ENCODE measurements around the gene CLHC1. TPM values are rescaled to one million over a fixed set of nuclear protein-coding genes. Genes with fewer than 3 reads are reported as not detected.

CLHC1 gene
- total and polyA plus RNA-seq, 4 donors = 3.3 to 17.7 (median 11.6) TPM

GRCh38 chr2:55169915-55170314 is 62.2 kb downstream of the CLHC1 start:
- Histone ChIP-seq H3K9me3 (ENCODE audit: control insufficient read depth, low read length) (no peaks in the 10 kb centered on the region), H3K27me3 (ENCODE audit: control insufficient read depth in 1 of 2, insufficient read depth in 2 of 2, low read length in 1 of 2) (no peaks in the 10 kb centered on the region), H3K4me3 (ENCODE audit: low read length in 2 of 2) (no peak overlapping the region), H3K4me1 (ENCODE audit: control insufficient read depth in 1 of 2, insufficient read depth in 2 of 2, low read length in 2 of 2) (peaks cover 2 to 4% of the 10 kb centered on the region in 2 donors), H3K27ac (ENCODE audit: low read depth in 1 of 2, low read length in 2 of 2) (peak overlapping the region in 1 of 2 donors; percentile 45), H3K36me3 (ENCODE audit: control insufficient read depth in 1 of 2, insufficient read depth in 2 of 2, low read length in 1 of 2) (no peaks in the 10 kb centered on the region)
- intact Hi-C loops (cut with DNase I) = loop anchor here (2.0 to 10.0 kb wide), 4 partner anchors 121 to 445 kb away; partner anchors contain the start of gene EML6 (in 1 of the 2)
- DNase-seq (no peak), ATAC-seq (ENCODE audit: low FRiP score) (no peak)
- 34% methylated on average over 3 of the region's 3 CpGs for WGBS, 2 donors

GRCh38 chr2:55169359-55169758 is 62.7 kb downstream of the CLHC1 start:
- H3K27ac ChIP-seq (ENCODE audit: low read depth in 1 of 2, low read length in 2 of 2) = no peak overlapping the region

GRCh38 chr2:55168221-55169154 is 63.6 kb downstream of the CLHC1 start:
- peak in 1 of 2 donors; percentile 67 for DNase-seq
- Histone ChIP-seq H3K4me1 (ENCODE audit: control insufficient read depth in 1 of 2, insufficient read depth in 2 of 2, low read length in 2 of 2) (peaks cover 2 to 4% of the 10 kb centered on the region in 2 donors), H3K9me3 (ENCODE audit: control insufficient read depth, low read length) (no peaks in the 10 kb centered on the region), H3K36me3 (ENCODE audit: control insufficient read depth in 1 of 2, insufficient read depth in 2 of 2, low read length in 1 of 2) (no peaks in the 10 kb centered on the region), H3K27ac (ENCODE audit: low read depth in 1 of 2, low read length in 2 of 2) (peak overlapping the region; percentile 77 to 91), H3K4me3 (ENCODE audit: low read length in 2 of 2) (no peak overlapping the region), H3K27me3 (ENCODE audit: control insufficient read depth in 1 of 2, insufficient read depth in 2 of 2, low read length in 1 of 2) (no peaks in the 10 kb centered on the region)
- intact Hi-C loops (cut with DNase I) = loop anchor here (2.0 to 10.0 kb wide), 3 partner anchors 120 to 154 kb away; no protein-coding TSS in a partner anchor
- ATAC-seq (ENCODE audit: low FRiP score) = peak; percentile 84
- 1 to 5% methylated on average over 6 of the region's 6 CpGs for WGBS, 2 donors

More at GRCh38 chr2:55169359-55169758, 62.7 kb downstream of the CLHC1 start:
- no peaks in the 10 kb centered on the region for H3K36me3 ChIP-seq (ENCODE audit: control insufficient read depth in 1 of 2, insufficient read depth in 2 of 2, low read length in 1 of 2)
- no peak overlapping the region for H3K4me3 ChIP-seq (ENCODE audit: low read length in 2 of 2)
- H3K27me3 ChIP-seq (ENCODE audit: control insufficient read depth in 1 of 2, insufficient read depth in 2 of 2, low read length in 1 of 2) = no peaks in the 10 kb centered on the region
- intact Hi-C loops (cut with DNase I) = loop anchor here (2.0 to 10.0 kb wide), 3 partner anchors 121 to 155 kb away; no protein-coding TSS in a partner anchor
- no peaks in the 10 kb centered on the region for H3K9me3 ChIP-seq (ENCODE audit: control insufficient read depth, low read length)
- no peak for DNase-seq
- ATAC-seq (ENCODE audit: low FRiP score) = no peak
- peaks cover 2 to 4% of the 10 kb centered on the region in 2 donors for H3K4me1 ChIP-seq (ENCODE audit: control insufficient read depth in 1 of 2, insufficient read depth in 2 of 2, low read length in 2 of 2)
- WGBS, 2 donors = 81 to 83% methylated on average over 1 of the region's 1 CpG

- no peaks in the 10 kb centered on the region for H3K9me3 ChIP-seq (ENCODE audit: control insufficient read depth, low read length)
- no peaks in the 10 kb centered on the region for H3K36me3 ChIP-seq (ENCODE audit: control insufficient read depth in 1 of 2, insufficient read depth in 2 of 2, low read length in 1 of 2)
- H3K27ac ChIP-seq (ENCODE audit: low read depth in 1 of 2, low read length in 2 of 2) = no peak overlapping the region
- WGBS, 2 donors = 57 to 70% methylated on average over 1 of the region's 1 CpG
- intact Hi-C loops (cut with DNase I) = loop anchor here in 1 of 2 donors (10.0 kb wide), 1 partner anchor 151 kb away; no protein-coding TSS in a partner anchor
- DNase-seq = peak in 1 of 2 donors; percentile 65
- H3K4me3 ChIP-seq (ENCODE audit: low read length in 2 of 2) = no peak overlapping the region
- H3K27me3 ChIP-seq (ENCODE audit: control insufficient read depth in 1 of 2, insufficient read depth in 2 of 2, low read length in 1 of 2) = no peaks in the 10 kb centered on the region
- ATAC-seq (ENCODE audit: low FRiP score) = no peak
- peaks cover 4 to 5% of the 10 kb centered on the region in 2 donors for H3K4me1 ChIP-seq (ENCODE audit: control insufficient read depth in 1 of 2, insufficient read depth in 2 of 2, low read length in 2 of 2)
Measured at GRCh38 chr2:55165626-55166025, 66.5 kb downstream of the CLHC1 start.

- H3K27me3 ChIP-seq (ENCODE audit: control insufficient read depth in 1 of 2, insufficient read depth in 2 of 2, low read length in 1 of 2) = no peaks in the 10 kb centered on the region
- H3K4me3 ChIP-seq (ENCODE audit: low read length in 2 of 2) = no peak overlapping the region
- no peaks in the 10 kb centered on the region for H3K9me3 ChIP-seq (ENCODE audit: control insufficient read depth, low read length)
- H3K27ac ChIP-seq (ENCODE audit: low read depth in 1 of 2, low read length in 2 of 2) = no peak overlapping the region
- no peaks in the 10 kb centered on the region for H3K36me3 ChIP-seq (ENCODE audit: control insufficient read depth in 1 of 2, insufficient read depth in 2 of 2, low read length in 1 of 2)
- WGBS, 2 donors = 88% methylated on average over 12 of the region's 12 CpGs
- no peak for DNase-seq
- intact Hi-C loops (cut with DNase I) = loop anchor here in 1 of 2 donors (10.0 kb wide), 1 partner anchor 150 kb away; no protein-coding TSS in a partner anchor
- no peak for ATAC-seq (ENCODE audit: low FRiP score)
- H3K4me1 ChIP-seq (ENCODE audit: control insufficient read depth in 1 of 2, insufficient read depth in 2 of 2, low read length in 2 of 2) = peaks cover 4 to 5% of the 10 kb centered on the region in 2 donors
Measured at GRCh38 chr2:55164534-55165480, 67.3 kb downstream of the CLHC1 start.

GRCh38 chr2:55163941-55164390 is 68.1 kb downstream of the CLHC1 start:
- H3K9me3 ChIP-seq (ENCODE audit: control insufficient read depth, low read length) = no peaks in the 10 kb centered on the region
- H3K27ac ChIP-seq (ENCODE audit: low read depth in 1 of 2, low read length in 2 of 2) = no peak overlapping the region
- no peaks in the 10 kb centered on the region for H3K27me3 ChIP-seq (ENCODE audit: control insufficient read depth in 1 of 2, insufficient read depth in 2 of 2, low read length in 1 of 2)
- peaks cover 4 to 5% of the 10 kb centered on the region in 2 donors for H3K4me1 ChIP-seq (ENCODE audit: control insufficient read depth in 1 of 2, insufficient read depth in 2 of 2, low read length in 2 of 2)
- intact Hi-C loops (cut with DNase I) = loop anchor here in 1 of 2 donors (10.0 kb wide), 1 partner anchor 149 kb away; no protein-coding TSS in a partner anchor
- ATAC-seq (ENCODE audit: low FRiP score) (no peak), DNase-seq (no peak)
- WGBS, 2 donors = 31 to 42% methylated on average over 7 of the region's 7 CpGs
- H3K36me3 ChIP-seq (ENCODE audit: control insufficient read depth in 1 of 2, insufficient read depth in 2 of 2, low read length in 1 of 2) = no peaks in the 10 kb centered on the region
- H3K4me3 ChIP-seq (ENCODE audit: low read length in 2 of 2) = no peak overlapping the region

- ATAC-seq (ENCODE audit: low FRiP score) (no peak), DNase-seq (no peak)
- WGBS, 2 donors = 15 to 26% methylated on average over 9 of the region's 9 CpGs
- Histone ChIP-seq H3K36me3 (ENCODE audit: control insufficient read depth in 1 of 2, insufficient read depth in 2 of 2, low read length in 1 of 2) (no peaks in the 10 kb centered on the region), H3K4me1 (ENCODE audit: control insufficient read depth in 1 of 2, insufficient read depth in 2 of 2, low read length in 2 of 2) (peaks cover 4 to 5% of the 10 kb centered on the region in 2 donors), H3K9me3 (ENCODE audit: control insufficient read depth, low read length) (no peaks in the 10 kb centered on the region), H3K27ac (ENCODE audit: low read depth in 1 of 2, low read length in 2 of 2) (peak overlapping the region in 1 of 2 donors; percentile 63), H3K27me3 (ENCODE audit: control insufficient read depth in 1 of 2, insufficient read depth in 2 of 2, low read length in 1 of 2) (no peaks in the 10 kb centered on the region), H3K4me3 (ENCODE audit: low read length in 2 of 2) (no peak overlapping the region)
- intact Hi-C loops (cut with DNase I) = loop anchor here in 1 of 2 donors (10.0 kb wide), 1 partner anchor 148 kb away; no protein-coding TSS in a partner anchor
Measured at GRCh38 chr2:55163274-55163721, 68.8 kb downstream of the CLHC1 start.

All from aorta (tissue), 5 donors.